Activated CD8-positive, alpha-beta memory T cell treated with anti-CD3 and anti-CD28 coated beads, Interleukin-2, amount 10 ng/mL, durations not matched to agents 7 days and 5 days (primary cell): ENCODE results near the gene TFDP1. TPM values are rescaled to one million over a fixed set of nuclear protein-coding genes. Genes with fewer than 3 reads are reported as not detected.
"Not testable (repeated sequence)": the region's sequence is repeated elsewhere in the genome, so short reads cannot be mapped to it uniquely, and the experiment has no call there.

ENCODE experiments used
- ATAC-seq: fragments of 150-1000 bp; cut with Tn5 transposase; one replicate; pipeline ENCODE4 v1.10.0; 2021; ENCODE audit warnings: moderate library complexity
- CTCF ChIA-PET: fragments of 350-600 bp; sonication (Branson Sonifier 250); formaldehyde crosslinking; loops from one replicate; lab custom pipeline; 2021; ENCODE audit warnings: antibody characterized with exemption; lab: Charles Lee
- DNase-seq: peaks from one replicate; pipeline ENCODE4 v3.0.0-alpha.2; 2020
- H3K27ac Mint-ChIP-seq: one replicate; pipeline ENCODE4 v1.8.0; 2021; ENCODE audit warnings: mild to moderate bottlenecking, mixed read lengths
- H3K27me3 Mint-ChIP-seq: one replicate; pipeline ENCODE4 v1.8.0; 2021; ENCODE audit warnings: mixed read lengths
- H3K36me3 Mint-ChIP-seq: one replicate; pipeline ENCODE4 v1.8.0; 2021; ENCODE audit warnings: mild to moderate bottlenecking, mixed read lengths
- H3K4me1 Mint-ChIP-seq: one replicate; pipeline ENCODE4 v1.8.0; 2021; ENCODE audit warnings: mixed read lengths
- H3K4me3 Mint-ChIP-seq: one replicate; pipeline ENCODE4 v1.8.0; 2021; ENCODE audit warnings: mild to moderate bottlenecking, moderate library complexity, mixed read lengths
- H3K9me3 Mint-ChIP-seq: one replicate; pipeline ENCODE4 v1.8.0; 2022; ENCODE audit warnings: low read depth, mixed read lengths
- total RNA-seq, 2 experiments: library from RNA; stranded (reverse); gene quantifications; one replicate each; pipeline ENCODE4 v1.2.3, GENCODE V29; 2021

Gene TFDP1
- total RNA-seq, 2 experiments from 2014 or later, result 168 to 175 TPM

DNA sequence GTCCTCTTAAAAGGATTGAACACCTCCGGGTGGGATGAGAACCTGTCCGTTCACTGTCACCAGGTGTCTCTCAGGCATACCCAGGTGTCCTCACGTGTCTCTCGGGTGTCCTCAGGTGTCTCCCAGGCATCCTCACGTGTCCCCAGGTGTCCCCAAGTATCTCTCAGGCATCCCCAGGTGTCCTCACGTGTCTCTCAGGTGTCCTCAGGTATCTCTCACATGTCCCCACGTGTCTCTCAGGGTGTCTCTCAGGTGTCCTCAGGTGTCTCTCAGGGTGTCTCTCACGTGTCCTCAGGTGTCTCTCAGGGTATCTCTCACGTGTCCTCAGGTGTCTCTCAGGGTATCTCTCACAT is 39.7 kb downstream of the TFDP1 start:
- Mint-ChIP-seq H3K27ac (no peak overlapping the region), H3K4me1 (no peaks in the 10 kb centered on the region), H3K36me3 (peaks cover 39% of the 10 kb centered on the region), H3K27me3 (no peaks in the 10 kb centered on the region), H3K9me3 (no peaks in the 10 kb centered on the region), H3K4me3 (no peak overlapping the region)
- ATAC-seq, result no peak
- no peak for DNase-seq
- CTCF ChIA-PET, result no interaction called here

DNA sequence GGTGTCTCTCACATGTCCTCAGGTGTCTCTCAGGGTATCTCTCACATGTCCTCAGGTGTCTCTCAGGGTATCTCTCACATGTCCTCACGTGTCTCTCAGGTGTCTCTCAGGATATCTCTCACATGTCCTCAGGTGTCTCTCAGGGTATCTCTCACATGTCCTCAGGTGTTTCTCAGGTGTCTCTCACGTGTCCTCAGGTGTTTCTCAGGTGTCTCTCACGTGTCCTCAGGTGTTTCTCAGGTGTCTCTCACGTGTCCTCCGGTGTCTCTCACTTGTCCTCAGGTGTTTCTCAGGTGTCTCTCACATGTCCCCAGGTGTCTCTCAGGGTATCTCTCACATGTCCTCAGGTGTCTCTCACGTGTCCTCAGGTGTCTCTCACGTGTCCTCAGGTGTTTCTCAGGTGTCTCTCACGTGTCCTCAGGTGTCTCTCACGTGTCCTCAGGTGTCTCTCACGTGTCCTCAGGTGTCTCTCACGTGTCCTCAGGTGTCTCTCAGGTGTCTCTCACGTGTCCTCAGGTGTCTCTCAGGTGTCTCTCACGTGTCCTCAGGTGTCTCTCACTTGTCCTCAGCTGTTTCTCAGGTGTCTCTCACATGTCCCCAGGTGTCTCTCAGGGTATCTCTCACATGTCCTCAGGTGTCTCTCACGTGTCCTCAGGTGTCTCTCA is 40.2 kb downstream of the TFDP1 start:
- DNase-seq, H3K4me1 Mint-ChIP-seq, H3K4me3 Mint-ChIP-seq, H3K27me3 Mint-ChIP-seq, ATAC-seq, CTCF ChIA-PET, H3K9me3 Mint-ChIP-seq, H3K27ac Mint-ChIP-seq: not testable (repeated sequence)
- peaks cover 42% of the 10 kb centered on the region for H3K36me3 Mint-ChIP-seq

DNA sequence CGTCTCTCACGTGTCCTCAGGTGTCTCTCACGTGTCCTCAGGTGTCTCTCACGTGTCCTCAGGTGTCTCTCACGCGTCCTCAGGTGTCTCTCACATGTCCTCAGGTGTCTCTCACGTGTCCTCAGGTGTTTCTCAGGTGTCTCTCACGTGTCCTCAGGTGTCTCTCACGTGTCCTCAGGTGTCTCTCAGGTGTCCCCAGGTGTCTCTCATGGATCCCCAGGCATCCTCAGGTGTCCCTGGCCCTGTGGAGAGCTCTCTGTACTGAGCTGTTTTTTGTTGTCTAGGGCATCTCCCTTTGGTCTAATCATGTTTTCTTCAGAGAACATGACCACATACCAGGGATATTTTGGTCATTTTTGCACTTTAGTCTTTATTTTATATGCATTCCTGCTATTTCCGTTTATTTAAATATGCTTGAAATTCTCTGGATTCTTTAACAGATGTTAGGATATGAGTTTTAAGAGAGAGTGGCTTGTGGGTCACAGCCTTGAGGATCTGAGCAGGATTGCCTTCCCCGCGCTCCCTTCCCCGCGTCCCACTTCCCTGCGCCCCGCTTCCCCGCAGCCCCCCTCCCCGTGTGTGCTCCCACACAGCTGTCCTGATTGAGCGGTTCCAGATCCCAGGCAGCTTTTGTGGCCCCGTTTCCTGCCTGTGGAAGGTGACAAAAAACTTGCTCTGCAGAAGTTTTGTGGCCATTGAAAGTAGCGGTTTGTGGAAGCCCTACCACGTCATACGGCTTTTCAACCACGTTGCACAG is 41.6 kb downstream of the TFDP1 start:
- H3K27me3 Mint-ChIP-seq, result no peaks in the 10 kb centered on the region
- no peaks in the 10 kb centered on the region for H3K4me1 Mint-ChIP-seq
- no peak overlapping the region for H3K4me3 Mint-ChIP-seq
- DNase-seq (no peak), ATAC-seq (no peak)
- H3K27ac Mint-ChIP-seq, result no peak overlapping the region
- CTCF ChIA-PET, result interaction anchor here (0.8 kb wide), 1 partner anchor 11 kb away, joined by 3 read pairs; no protein-coding TSS in a partner anchor
- H3K36me3 Mint-ChIP-seq, result peaks cover 48% of the 10 kb centered on the region
- H3K9me3 Mint-ChIP-seq, result no peaks in the 10 kb centered on the region

DNA sequence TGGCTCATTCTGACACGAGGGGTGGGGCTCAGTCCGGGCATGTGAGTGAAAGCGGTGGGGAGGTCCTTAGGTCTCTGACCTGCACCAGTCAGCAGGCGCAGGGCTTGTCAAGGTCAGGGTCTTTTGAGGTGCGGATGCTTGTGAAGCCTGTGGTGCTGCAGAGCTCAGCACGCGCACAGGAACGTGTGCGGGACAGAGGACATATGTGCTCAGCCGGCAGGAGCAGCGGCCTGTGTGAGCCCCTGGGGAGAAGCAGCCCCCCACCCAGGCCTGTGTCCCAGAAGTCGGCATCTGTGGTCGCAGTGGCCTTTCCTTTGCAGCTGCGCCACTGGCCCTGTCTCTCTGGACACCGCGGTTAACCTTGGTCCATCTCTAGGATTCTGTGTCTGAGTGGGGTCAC is 42.6 kb downstream of the TFDP1 start:
- Mint-ChIP-seq H3K4me1 (no peaks in the 10 kb centered on the region), H3K27ac (no peak overlapping the region), H3K4me3 (no peak overlapping the region), H3K9me3 (no peaks in the 10 kb centered on the region), H3K27me3 (no peaks in the 10 kb centered on the region), H3K36me3 (peaks cover 56% of the 10 kb centered on the region)
- CTCF ChIA-PET, result no interaction called here
- DNase-seq (no peak), ATAC-seq (no peak)

- H3K27ac Mint-ChIP-seq, result no peak overlapping the region
- CTCF ChIA-PET, result no interaction called here
- H3K27me3 Mint-ChIP-seq, result no peaks in the 10 kb centered on the region
- ATAC-seq (no peak), DNase-seq (no peak)
- H3K4me3 Mint-ChIP-seq, result no peak overlapping the region
- H3K4me1 Mint-ChIP-seq, result no peaks in the 10 kb centered on the region
- no peaks in the 10 kb centered on the region for H3K9me3 Mint-ChIP-seq
- peaks cover 54% of the 10 kb centered on the region for H3K36me3 Mint-ChIP-seq
Measured at GRCh38 chr13:113628291-113629270, 44.0 kb downstream of the TFDP1 start.

GRCh38 chr13:113629866-113630265 is 45.3 kb downstream of the TFDP1 start:
- Mint-ChIP-seq H3K4me1 (no peaks in the 10 kb centered on the region), H3K27me3 (no peaks in the 10 kb centered on the region), H3K36me3 (peaks cover 56% of the 10 kb centered on the region), H3K4me3 (no peak overlapping the region), H3K27ac (no peak overlapping the region), H3K9me3 (no peaks in the 10 kb centered on the region)
- ATAC-seq (no peak), DNase-seq (no peak)
- CTCF ChIA-PET, result no interaction called here

- CTCF ChIA-PET, result no interaction called here
- no peak for ATAC-seq
- peaks cover 57% of the 10 kb centered on the region for H3K36me3 Mint-ChIP-seq
Measured at GRCh38 chr13:113630296-113630695, 45.7 kb downstream of the TFDP1 start.

DNA sequence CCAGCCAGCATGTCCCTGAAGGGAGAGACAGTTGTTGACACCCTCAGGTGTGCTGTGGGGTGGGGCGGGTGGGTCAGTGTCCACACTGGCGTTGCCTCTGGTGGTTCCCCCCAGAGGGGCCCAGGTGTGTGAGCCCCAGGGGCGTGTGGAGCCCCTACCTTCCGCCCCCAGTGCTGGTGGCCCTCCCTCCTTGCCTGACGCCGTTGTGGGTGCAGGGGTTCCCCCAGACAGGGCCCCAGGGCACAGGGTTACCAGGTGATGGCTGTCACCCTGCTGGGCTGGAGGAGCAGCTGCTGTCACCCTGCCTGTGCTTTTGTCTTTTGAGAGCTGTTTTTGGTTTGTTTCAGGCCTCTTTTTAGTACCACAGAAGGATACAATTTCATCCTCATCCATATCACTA is 46.3 kb downstream of the TFDP1 start:
- Mint-ChIP-seq H3K4me1 (no peaks in the 10 kb centered on the region), H3K9me3 (no peaks in the 10 kb centered on the region), H3K27me3 (no peaks in the 10 kb centered on the region), H3K27ac (no peak overlapping the region), H3K36me3 (peaks cover 58% of the 10 kb centered on the region), H3K4me3 (no peak overlapping the region)
- ATAC-seq (no peak), DNase-seq (no peak)
- CTCF ChIA-PET, result no interaction called here

More at GRCh38 chr13:113630296-113630695, 45.7 kb downstream of the TFDP1 start:
- no peaks in the 10 kb centered on the region for H3K27me3 Mint-ChIP-seq
- H3K4me3 Mint-ChIP-seq, result no peak overlapping the region
- DNase-seq, result no peak
- H3K9me3 Mint-ChIP-seq, result no peaks in the 10 kb centered on the region
- no peaks in the 10 kb centered on the region for H3K4me1 Mint-ChIP-seq
- no peak overlapping the region for H3K27ac Mint-ChIP-seq

DNA sequence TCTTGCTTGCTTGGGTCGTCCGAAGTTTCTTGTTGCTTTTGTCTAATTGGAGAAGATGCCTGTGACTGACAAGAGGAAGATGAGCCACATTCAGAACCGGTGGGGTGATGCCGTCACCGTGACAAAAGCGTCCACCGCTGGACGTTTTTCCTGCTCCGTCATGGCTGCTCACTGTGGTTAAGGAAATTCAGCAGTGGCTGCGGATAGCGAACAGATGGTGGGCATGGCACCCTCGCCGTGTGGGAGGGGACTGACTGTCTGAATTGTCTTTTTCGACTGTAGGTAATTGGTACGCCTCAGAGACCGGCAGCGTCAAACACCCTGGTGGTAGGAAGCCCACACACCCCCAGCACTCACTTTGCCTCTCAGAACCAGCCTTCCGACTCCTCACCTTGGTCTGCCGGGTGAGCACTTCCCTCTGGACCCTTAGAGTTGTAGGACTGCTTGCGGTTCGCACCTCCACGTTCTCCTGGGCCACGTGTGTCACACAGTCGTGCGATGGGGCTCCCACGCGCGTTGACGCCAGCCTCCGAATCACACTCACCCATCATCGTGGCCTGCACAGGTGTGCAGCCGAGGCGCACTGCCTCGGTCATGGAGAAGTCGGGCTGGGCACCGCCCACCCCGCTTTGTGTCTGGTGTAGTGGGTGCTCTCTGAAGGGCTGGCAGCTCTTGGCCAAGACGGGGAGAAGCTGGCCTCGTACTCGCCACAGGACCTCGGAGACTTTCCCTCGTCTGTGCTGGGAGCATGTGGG is 47.0 kb downstream of the TFDP1 start:
- CTCF ChIA-PET, result no interaction called here
- no peaks in the 10 kb centered on the region for H3K4me1 Mint-ChIP-seq
- no peaks in the 10 kb centered on the region for H3K9me3 Mint-ChIP-seq
- no peak overlapping the region for H3K4me3 Mint-ChIP-seq
- no peak overlapping the region for H3K27ac Mint-ChIP-seq
- H3K36me3 Mint-ChIP-seq, result peaks cover 60% of the 10 kb centered on the region
- DNase-seq (no peak), ATAC-seq (no peak)
- H3K27me3 Mint-ChIP-seq, result no peaks in the 10 kb centered on the region

DNA sequence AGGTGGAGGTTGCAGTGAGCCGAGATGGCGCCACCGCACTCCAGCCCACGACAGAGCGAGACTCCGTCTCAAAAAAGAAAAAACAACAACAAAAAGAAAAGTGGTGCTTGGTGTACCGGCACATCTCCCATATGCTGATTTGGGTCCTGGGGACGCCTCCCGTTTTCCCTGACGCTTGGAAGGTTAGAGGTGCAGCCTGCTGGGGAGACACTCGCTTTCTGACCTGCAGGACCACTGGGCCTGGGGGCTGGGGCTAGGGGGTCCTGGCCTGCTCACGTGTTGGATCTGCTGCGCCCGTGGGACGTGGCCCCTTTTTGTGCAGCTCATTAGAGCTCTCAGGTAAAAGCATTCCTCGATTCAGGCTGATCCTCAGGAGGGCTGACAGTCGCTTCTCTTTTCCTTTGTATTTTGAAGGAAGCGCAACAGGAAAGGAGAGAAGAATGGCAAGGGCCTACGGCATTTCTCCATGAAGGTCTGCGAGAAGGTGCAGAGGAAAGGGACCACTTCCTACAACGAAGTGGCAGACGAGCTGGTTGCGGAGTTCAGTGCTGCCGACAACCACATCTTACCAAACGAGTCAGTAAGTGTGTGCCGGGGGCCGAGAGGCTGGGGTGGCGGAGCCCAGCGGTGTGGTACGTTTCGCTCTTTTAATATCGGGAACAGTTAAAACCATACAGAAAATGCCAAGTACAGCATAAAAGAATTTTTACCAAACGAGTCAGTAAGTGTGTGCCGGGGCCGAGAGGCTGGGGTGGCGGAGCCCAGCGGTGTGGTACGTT is 48.3 kb downstream of the TFDP1 start:
- no peaks in the 10 kb centered on the region for H3K27me3 Mint-ChIP-seq
- peaks cover 68% of the 10 kb centered on the region for H3K36me3 Mint-ChIP-seq
- no peaks in the 10 kb centered on the region for H3K4me1 Mint-ChIP-seq
- H3K4me3 Mint-ChIP-seq, result no peak overlapping the region
- ATAC-seq (no peak), DNase-seq (no peak)
- H3K27ac Mint-ChIP-seq, result no peak overlapping the region
- CTCF ChIA-PET, result no interaction called here
- no peaks in the 10 kb centered on the region for H3K9me3 Mint-ChIP-seq

- CTCF ChIA-PET, result no interaction called here
- Mint-ChIP-seq H3K27me3 (no peaks in the 10 kb centered on the region), H3K36me3 (peaks cover 72% of the 10 kb centered on the region)
Measured at GRCh38 chr13:113633485-113633873, 48.9 kb downstream of the TFDP1 start.

GRCh38 chr13:113634279-113635047 is 49.9 kb downstream of the TFDP1 start:
- CTCF ChIA-PET, result no interaction called here

More at GRCh38 chr13:113633485-113633873, 48.9 kb downstream of the TFDP1 start:
- DNase-seq (no peak), ATAC-seq (no peak)
- H3K27ac Mint-ChIP-seq, result no peak overlapping the region
- no peaks in the 10 kb centered on the region for H3K9me3 Mint-ChIP-seq
- no peak overlapping the region for H3K4me3 Mint-ChIP-seq
- no peaks in the 10 kb centered on the region for H3K4me1 Mint-ChIP-seq

More at GRCh38 chr13:113634279-113635047, 49.9 kb downstream of the TFDP1 start:
- DNase-seq (no peak), ATAC-seq (no peak)
- Mint-ChIP-seq H3K27ac (no peak overlapping the region), H3K4me3 (no peak overlapping the region), H3K4me1 (no peaks in the 10 kb centered on the region), H3K36me3 (peaks cover 74% of the 10 kb centered on the region), H3K9me3 (no peaks in the 10 kb centered on the region), H3K27me3 (no peaks in the 10 kb centered on the region)
